Trophoblast cell (in vitro differentiated cells and primary cell): ENCODE results near the gene KRT32.

ENCODE experiments used
- DNase-seq, 2 donors: peaks; one replicate each; pipeline ENCODE4 v3.0.0-alpha.2; 2016
- H2AFZ ChIP-seq: 2 replicates; pipeline ENCODE4 v1.6.1; 2013; ENCODE audit warnings: low read length, moderate library complexity, mild to moderate bottlenecking; ENCODE audit not compliant: insufficient read depth, poor library complexity
- H2AK5ac ChIP-seq: 2 replicates; pipeline ENCODE4 v1.6.1; 2013; ENCODE audit warnings: mild to moderate bottlenecking, low read length
- H2BK120ac ChIP-seq: 2 replicates; pipeline ENCODE4 v1.6.1; 2013; ENCODE audit warnings: low read length, mild to moderate bottlenecking, moderate library complexity; ENCODE audit not compliant: insufficient read depth, poor library complexity
- H2BK12ac ChIP-seq: 2 replicates; pipeline ENCODE4 v1.6.1; 2013; ENCODE audit warnings: mild to moderate bottlenecking, low read length, moderate library complexity
- H2BK5ac ChIP-seq: 2 replicates; pipeline ENCODE4 v1.6.1; 2013; ENCODE audit warnings: low read length, low read depth, moderate library complexity, mild to moderate bottlenecking; ENCODE audit not compliant: poor library complexity
- H3K14ac ChIP-seq: 2 replicates; pipeline ENCODE4 v1.6.1; 2013; ENCODE audit warnings: mild to moderate bottlenecking, low read length
- H3K18ac ChIP-seq: 2 replicates; pipeline ENCODE4 v1.6.1; 2013; ENCODE audit warnings: mild to moderate bottlenecking, low read length
- H3K23ac ChIP-seq: 2 replicates; pipeline ENCODE4 v1.6.1; 2013; ENCODE audit warnings: low read length
- H3K27ac ChIP-seq: 2 replicates; pipeline ENCODE4 v1.5.1; 2013; ENCODE audit warnings: low read depth, mild to moderate bottlenecking, inconsistent platforms, low read length, moderate library complexity
- H3K27me3 ChIP-seq: 2 replicates; pipeline ENCODE4 v1.6.1; 2013; ENCODE audit warnings: inconsistent platforms, mild to moderate bottlenecking, low read length, moderate library complexity; ENCODE audit not compliant: insufficient read depth
- H3K36me3 ChIP-seq, 2 experiments: 1 replicate in 1 of 2; 2 replicates in 1 of 2; pipeline ENCODE4 v1.6.1; 2013; ENCODE audit warnings: low read length in 2 of 2, mild to moderate bottlenecking in 2 of 2, moderate library complexity in 1 of 2; ENCODE audit not compliant: insufficient read depth in 2 of 2, control insufficient read depth in 1 of 2
- H3K4ac ChIP-seq: 2 replicates; pipeline ENCODE4 v1.6.1; 2013; ENCODE audit warnings: low read depth, mild to moderate bottlenecking, low read length, moderate library complexity
- H3K4me1 ChIP-seq, 2 experiments: 1 replicate in 1 of 2; 2 replicates in 1 of 2; pipeline ENCODE4 v1.6.1; 2013; ENCODE audit warnings: low read length in 2 of 2, mild to moderate bottlenecking in 2 of 2, moderate library complexity in 1 of 2; ENCODE audit not compliant: insufficient read depth in 2 of 2, control insufficient read depth in 1 of 2
- H3K4me2 ChIP-seq: 2 replicates; pipeline ENCODE4 v1.6.1; 2013; ENCODE audit warnings: inconsistent platforms, mild to moderate bottlenecking, low read length, moderate library complexity
- H3K4me3 ChIP-seq: 2 replicates; pipeline ENCODE4 v1.5.1; 2013; ENCODE audit warnings: mild to moderate bottlenecking, low read depth, low read length, inconsistent platforms
- H3K79me1 ChIP-seq: one replicate; pipeline ENCODE4 v1.6.1; 2013; ENCODE audit warnings: low read length
- H3K79me2 ChIP-seq: 2 replicates; pipeline ENCODE4 v1.6.1; 2013; ENCODE audit warnings: low read length, mild to moderate bottlenecking; ENCODE audit not compliant: control insufficient read depth, insufficient read depth, poor library complexity
- H3K9ac ChIP-seq: 2 replicates; pipeline ENCODE4 v1.6.1; 2013; ENCODE audit warnings: mild to moderate bottlenecking, low read length
- H3K9me3 ChIP-seq: 2 replicates; pipeline ENCODE4 v1.6.1; 2013; ENCODE audit warnings: low read depth, mild to moderate bottlenecking, control low read depth, inconsistent platforms, low read length; ENCODE audit not compliant: insufficient read depth
- H4K12ac ChIP-seq: 2 replicates; pipeline ENCODE4 v1.6.1; 2013; ENCODE audit warnings: low read depth, mild to moderate bottlenecking, low read length, moderate library complexity
- H4K8ac ChIP-seq: 2 replicates; pipeline ENCODE4 v1.6.1; 2013; ENCODE audit warnings: low read depth, mild to moderate bottlenecking, low read length, moderate library complexity
- H4K91ac ChIP-seq: one replicate; pipeline ENCODE4 v1.6.1; 2013; ENCODE audit warnings: low read depth, mild to moderate bottlenecking, low read length, moderate library complexity
- WGBS: extraction: QIAGEN DNeasy Blood & Tissue Kit; methylation state at CpG from one replicate; pipeline ENCODE4 v1.1.7; 2013; ENCODE audit warnings: missing lambda C conversion rate; ENCODE audit not compliant: insufficient read length, insufficient coverage; ENCODE audit errors: extremely low coverage; 5-methylcytosine and 5-hydroxymethylcytosine counted together

Gene KRT32

GRCh38 chr17:41491476-41491875, 24.3 kb upstream of the KRT32 start:
- no peaks in the 10 kb centered on the region for H3K4me1 ChIP-seq
- no peak overlapping the region for H3K23ac ChIP-seq
- H4K91ac ChIP-seq, result no peak overlapping the region
- WGBS, result no CpG with 5 or more reads among the region's 2 CpGs
- H2AK5ac ChIP-seq, result no peak overlapping the region
- H2BK12ac ChIP-seq, result no peak overlapping the region
- H3K18ac ChIP-seq, result no peak overlapping the region
- no peak overlapping the region for H3K9ac ChIP-seq
- H3K4ac ChIP-seq, result no peak overlapping the region
- no peak overlapping the region for H3K4me3 ChIP-seq
- H3K27me3 ChIP-seq, result no peaks in the 10 kb centered on the region
- H2BK120ac ChIP-seq, result no peak overlapping the region
- H3K36me3 ChIP-seq, result no peaks in the 10 kb centered on the region
- no peak overlapping the region for H2BK5ac ChIP-seq
- no peak overlapping the region for H2AFZ ChIP-seq
- H4K8ac ChIP-seq, result no peak overlapping the region
- no peak overlapping the region for H3K14ac ChIP-seq
- no peaks in the 10 kb centered on the region for H3K79me1 ChIP-seq
- H3K9me3 ChIP-seq, result no peaks in the 10 kb centered on the region
- DNase-seq, result no peak
- no peak overlapping the region for H3K27ac ChIP-seq
- H3K79me2 ChIP-seq, result no peaks in the 10 kb centered on the region
- no peak overlapping the region for H3K4me2 ChIP-seq
- H4K12ac ChIP-seq, result no peak overlapping the region

GRCh38 chr17:41490000-41490990, 23.1 kb upstream of the KRT32 start:
- no peak overlapping the region for H3K9ac ChIP-seq
- H3K4ac ChIP-seq, result no peak overlapping the region
- H3K23ac ChIP-seq, result no peak overlapping the region
- H4K91ac ChIP-seq, result no peak overlapping the region
- H3K4me1 ChIP-seq, result no peaks in the 10 kb centered on the region
- H3K14ac ChIP-seq, result no peak overlapping the region
- H2AK5ac ChIP-seq, result no peak overlapping the region
- no peaks in the 10 kb centered on the region for H3K27me3 ChIP-seq
- no peak overlapping the region for H3K4me2 ChIP-seq
- no peak overlapping the region for H3K18ac ChIP-seq
- H3K36me3 ChIP-seq, result no peaks in the 10 kb centered on the region
- no peak overlapping the region for H3K27ac ChIP-seq
- H3K9me3 ChIP-seq, result no peaks in the 10 kb centered on the region
- no peak overlapping the region for H2BK120ac ChIP-seq
- no CpG with 5 or more reads among the region's 10 CpGs for WGBS
- DNase-seq, result no peak
- no peak overlapping the region for H2AFZ ChIP-seq
- no peak overlapping the region for H4K12ac ChIP-seq
- H2BK12ac ChIP-seq, result no peak overlapping the region
- H4K8ac ChIP-seq, result no peak overlapping the region
- no peaks in the 10 kb centered on the region for H3K79me1 ChIP-seq
- H3K79me2 ChIP-seq, result no peaks in the 10 kb centered on the region
- no peak overlapping the region for H3K4me3 ChIP-seq
- no peak overlapping the region for H2BK5ac ChIP-seq

- no peak within 1 kb of the TSS for H4K12ac ChIP-seq
These were observed 22.3 kb upstream of the KRT32 start, which contains the start of gene KRT36 for GRCh38 chr17:41489531-41489930. TSS of gene KRT36 (minus strand) at chr17:41489910. CDS start at chr17:41489864, 46 bp downstream.

GRCh38 chr17:41486809-41487530, 19.8 kb upstream of the KRT32 start:
- H4K91ac ChIP-seq, result no peak overlapping the region
- DNase-seq, result peak; percentile 58 to 80
- H2AK5ac ChIP-seq, result no peak overlapping the region
- no peak overlapping the region for H3K18ac ChIP-seq
- no peak overlapping the region for H2BK5ac ChIP-seq
- no peak overlapping the region for H3K4ac ChIP-seq
- peak overlapping the region; percentile 46 for H3K4me3 ChIP-seq
- no peaks in the 10 kb centered on the region for H3K9me3 ChIP-seq
- no peak overlapping the region for H3K4me2 ChIP-seq
- no peak overlapping the region for H4K12ac ChIP-seq
- no peak overlapping the region for H3K27ac ChIP-seq
- no peak overlapping the region for H4K8ac ChIP-seq
- no peaks in the 10 kb centered on the region for H3K27me3 ChIP-seq
- WGBS, result no CpG with 5 or more reads among the region's 29 CpGs
- H3K79me1 ChIP-seq, result no peaks in the 10 kb centered on the region
- no peak overlapping the region for H2BK120ac ChIP-seq
- no peak overlapping the region for H2AFZ ChIP-seq
- no peak overlapping the region for H3K14ac ChIP-seq
- H3K36me3 ChIP-seq, result no peaks in the 10 kb centered on the region
- H3K4me1 ChIP-seq, result no peaks in the 10 kb centered on the region
- H3K9ac ChIP-seq, result no peak overlapping the region
- H3K23ac ChIP-seq, result no peak overlapping the region
- no peak overlapping the region for H2BK12ac ChIP-seq
- no peaks in the 10 kb centered on the region for H3K79me2 ChIP-seq

More at GRCh38 chr17:41489531-41489930, 22.3 kb upstream of the KRT32 start, which contains the start of gene KRT36:
- Histone ChIP-seq H3K18ac (no peak within 1 kb of the TSS), H3K4me3 (no peak within 1 kb of the TSS), H3K4ac (no peak within 1 kb of the TSS), H2BK12ac (no peak within 1 kb of the TSS), H2AK5ac (no peak within 1 kb of the TSS), H3K4me1 (no peaks in the 10 kb centered on the region), H3K4me2 (no peak within 1 kb of the TSS), H3K79me2 (no peaks in the 10 kb centered on the region), H4K8ac (no peak within 1 kb of the TSS), H2BK120ac (no peak within 1 kb of the TSS), H3K27me3 (no peaks in the 10 kb centered on the region), H2BK5ac (no peak within 1 kb of the TSS), H2AFZ (no peak within 1 kb of the TSS), H4K91ac (no peak within 1 kb of the TSS), H3K9ac (no peak within 1 kb of the TSS), H3K36me3 (no peaks in the 10 kb centered on the region), H3K14ac (no peak within 1 kb of the TSS), H3K9me3 (no peaks in the 10 kb centered on the region), H3K79me1 (no peaks in the 10 kb centered on the region), H3K23ac (no peak within 1 kb of the TSS), H3K27ac (no peak within 1 kb of the TSS)
- DNase-seq, result no peak
- whole genome bisulfite sequencing, result no CpG with 5 or more reads among the region's 12 CpGs
